Tibial artery (tissue), 4 donors: ENCODE data around the gene GREB1L.

ENCODE experiments used
- DNase-seq, 2 donors: peaks; one replicate each; pipeline ENCODE4 v3.0.0-alpha.2; 2019
- H3K27ac ChIP-seq, 2 donors: fragments of 200-600 bp; sonication (generic) in 1 of 2; 1 replicate in 1 of 2; 2 replicates in 1 of 2; pipeline ENCODE4 v1.5.1; 2018 to 2019; ENCODE audit warnings: mild to moderate bottlenecking in 1 of 2
- H3K27me3 ChIP-seq, 2 donors: fragments of 200-600 bp; sonication (generic) in 1 of 2; one replicate each; pipeline versions ENCODE4 v1.5.1 to v1.6.0; 2016 to 2019
- H3K36me3 ChIP-seq, 3 donors: fragments of 200-600 bp; sonication (generic) in 2 of 3; one replicate each; pipeline ENCODE4 v1.5.1; 2016 to 2019; ENCODE audit warnings: mild to moderate bottlenecking in 2 of 3
- H3K4me1 ChIP-seq, 4 donors: fragments of 200-600 bp; sonication (generic) in 2 of 4; 1 replicate in 3 of 4; 2 replicates in 1 of 4; pipeline ENCODE4 v1.5.1; 2016 to 2019
- H3K4me3 ChIP-seq, 2 donors: fragments of 200-600 bp; sonication (generic) in 1 of 2; 1 replicate in 1 of 2; 2 replicates in 1 of 2; pipeline ENCODE4 v1.5.1; 2018 to 2019; ENCODE audit warnings: mild to moderate bottlenecking in 2 of 2
- H3K9me3 ChIP-seq, 3 donors: fragments of 200-600 bp; sonication (generic) in 1 of 3; one replicate each; pipeline ENCODE4 v1.5.1; 2016 to 2019
- CTCF ChIP-seq, 2 experiments: fragments of 200-600 bp in 1 of 2; fragments of 450-650 bp in 1 of 2; IDR thresholded peaks; one replicate each; pipeline ENCODE4 v1.5.1; 2017 to 2019; ENCODE audit warnings: antibody characterized with exemption in 2 of 2, mild to moderate bottlenecking in 1 of 2, moderate library complexity in 1 of 2
- intact Hi-C: fragments of 100-400 bp; cut with DNase I; formaldehyde crosslinking; loops from one replicate; pipeline ENCODE4 v1.15.0; 2023; ENCODE audit warnings: low total_unique reads

Gene GREB1L

GRCh38 chr18:21507913-21508701 is 266.1 kb downstream of the GREB1L start:
- Histone ChIP-seq H3K27ac (no peak overlapping the region), H3K9me3 (no peaks in the 10 kb centered on the region), H3K36me3 (peaks cover 2 to 35% (median 4%) of the 10 kb centered on the region in 3 donors), H3K4me1 (no peaks in the 10 kb centered on the region), H3K4me3 (no peak overlapping the region), H3K27me3 (no peaks in the 10 kb centered on the region)
- DNase-seq = no peak
- no peak for TF ChIP-seq CTCF (IDR thresholded peaks at IDR 0.05)
- intact Hi-C loops = no loop called here

- no peaks in the 10 kb centered on the region for H3K27me3 ChIP-seq
- no peak for TF ChIP-seq CTCF (IDR thresholded peaks at IDR 0.05)
- no peaks in the 10 kb centered on the region for H3K4me1 ChIP-seq
- intact Hi-C loops = no loop called here
- peaks cover 9 to 45% (median 11%) of the 10 kb centered on the region in 3 donors for H3K36me3 ChIP-seq
- no peak for DNase-seq
- no peak overlapping the region for H3K27ac ChIP-seq
- no peaks in the 10 kb centered on the region for H3K9me3 ChIP-seq
- no peak overlapping the region for H3K4me3 ChIP-seq
Observed at GRCh38 chr18:21509062-21509461, 267.0 kb downstream of the GREB1L start.

- Histone ChIP-seq H3K9me3 (no peaks in the 10 kb centered on the region), H3K4me1 (no peaks in the 10 kb centered on the region), H3K27ac (no peak overlapping the region), H3K4me3 (no peak overlapping the region), H3K36me3 (peaks cover 13 to 61% (median 26%) of the 10 kb centered on the region in 3 donors), H3K27me3 (no peaks in the 10 kb centered on the region)
- no peak for DNase-seq
- no peak for TF ChIP-seq CTCF (IDR thresholded peaks at IDR 0.05)
- intact Hi-C loops = no loop called here
Observed at GRCh38 chr18:21513292-21513691, 271.3 kb downstream of the GREB1L start.

- Histone ChIP-seq H3K9me3 (no peaks in the 10 kb centered on the region), H3K27me3 (no peaks in the 10 kb centered on the region), H3K4me3 (no peak overlapping the region), H3K36me3 (peaks cover 13 to 58% (median 31%) of the 10 kb centered on the region in 3 donors), H3K27ac (no peak overlapping the region), H3K4me1 (no peaks in the 10 kb centered on the region)
- no peak for TF ChIP-seq CTCF (IDR thresholded peaks at IDR 0.05)
- no peak for DNase-seq
- intact Hi-C loops = no loop called here
Observed at GRCh38 chr18:21513741-21514140, 271.7 kb downstream of the GREB1L start.

GRCh38 chr18:21522530-21522929 is 280.5 kb downstream of the GREB1L start:
- Histone ChIP-seq H3K36me3 (peaks cover 18 to 57% (median 29%) of the 10 kb centered on the region in 3 donors), H3K27me3 (no peaks in the 10 kb centered on the region), H3K27ac (no peak overlapping the region)

More at GRCh38 chr18:21522530-21522929, 280.5 kb downstream of the GREB1L start:
- no peak overlapping the region for H3K4me3 ChIP-seq
- TF ChIP-seq CTCF (IDR thresholded peaks at IDR 0.05) = no peak
- no peaks in the 10 kb centered on the region for H3K9me3 ChIP-seq
- DNase-seq = no peak
- intact Hi-C loops = no loop called here
- peaks cover 0 to 13% (median 3%) of the 10 kb centered on the region in 4 donors for H3K4me1 ChIP-seq
